Measurements from ENCODE around the gene GPC5.

Gene GPC5

GRCh38 chr13:92775658-92776057 lies 1377.2 kb downstream of the GPC5 start:
- DNase-seq (ENCODE audit: low read depth), result no peak

- DNase-seq (ENCODE audit: low read depth), result no peak
Measured at GRCh38 chr13:92781965-92782690, 1383.7 kb downstream of the GPC5 start.

DNA sequence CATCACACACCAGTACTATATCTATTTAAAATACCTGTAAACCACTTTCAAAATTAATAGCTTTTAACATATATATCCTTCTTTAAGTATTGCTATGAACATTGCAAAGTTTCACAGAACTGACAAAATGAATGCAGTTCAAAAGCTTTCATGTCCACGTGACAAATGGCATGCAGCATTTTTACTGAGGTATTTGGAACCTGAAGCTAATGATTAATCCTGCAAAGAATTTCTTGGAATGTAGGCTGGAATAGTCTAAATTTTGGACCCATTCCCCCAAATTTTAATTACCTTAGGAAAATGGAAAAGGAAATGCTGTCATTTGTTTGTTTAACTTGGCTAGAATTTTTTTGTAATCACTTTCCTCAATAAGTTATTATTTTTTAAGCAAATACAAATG lies 1404.4 kb downstream of the GPC5 start:
- peak; percentile 31 for DNase-seq (ENCODE audit: low read depth)

GRCh38 chr13:92804346-92804745 lies 1405.9 kb downstream of the GPC5 start:
- DNase-seq (ENCODE audit: low read depth), result peak; percentile 56

DNA sequence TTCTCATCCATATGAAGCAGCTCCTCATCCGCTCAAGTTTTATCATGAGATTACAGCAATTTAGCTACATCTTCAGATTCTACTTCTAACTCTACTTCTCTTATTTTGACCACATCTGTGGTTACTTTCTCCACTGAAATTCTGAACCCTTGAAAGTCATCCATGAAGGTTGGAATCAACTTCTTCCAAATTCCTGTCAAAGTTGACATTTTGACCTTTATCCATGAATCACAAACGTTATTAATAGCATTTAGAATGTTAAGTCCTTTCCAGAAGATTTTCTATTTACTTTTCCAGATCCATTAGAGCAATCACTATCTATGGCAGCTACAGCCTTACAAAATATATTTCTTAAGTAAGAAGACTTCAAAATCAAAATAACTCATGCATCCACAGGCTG lies 1406.5 kb downstream of the GPC5 start:
- DNase-seq (ENCODE audit: low read depth), result peak; percentile 31

DNA sequence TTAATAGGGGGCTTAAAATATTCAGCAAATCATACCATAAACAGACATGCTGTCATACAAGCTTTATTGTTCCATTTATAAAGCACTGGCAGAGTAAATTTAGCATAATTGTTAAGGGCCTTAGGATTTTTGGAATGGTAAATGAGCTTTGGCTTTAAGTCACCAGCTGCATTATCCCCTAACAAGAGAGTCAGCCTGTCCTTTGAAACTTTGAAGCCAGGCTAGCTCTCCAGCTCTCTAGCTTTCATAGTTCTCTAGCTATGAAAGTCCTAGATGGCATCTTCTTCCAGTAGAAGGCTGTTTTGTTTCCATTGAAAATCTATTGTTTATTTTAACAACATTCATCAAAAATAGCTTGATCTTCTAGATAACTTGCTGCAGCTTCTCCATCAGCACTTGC lies 1407.3 kb downstream of the GPC5 start:
- no peak for DNase-seq (ENCODE audit: low read depth)

DNA sequence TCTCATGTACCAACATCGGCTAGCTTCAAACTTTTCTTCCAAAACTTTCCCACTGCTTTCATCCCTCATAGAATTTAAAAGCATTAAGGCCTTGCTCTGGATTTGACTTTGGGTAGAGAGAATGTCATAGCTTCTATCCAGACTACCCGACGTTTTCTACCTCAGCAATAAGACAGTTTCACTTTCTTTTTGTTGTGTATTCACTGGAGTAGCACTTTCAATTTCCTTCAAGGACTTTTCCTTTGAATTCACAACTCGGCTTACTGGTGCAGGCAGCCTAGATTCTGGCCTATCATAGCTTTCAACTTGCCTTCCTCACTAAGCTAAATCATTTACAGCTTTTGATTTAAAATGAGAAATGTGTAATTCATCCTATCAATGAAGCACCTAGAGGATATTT lies 1407.8 kb downstream of the GPC5 start:
- DNase-seq (ENCODE audit: low read depth), result no peak

DNA sequence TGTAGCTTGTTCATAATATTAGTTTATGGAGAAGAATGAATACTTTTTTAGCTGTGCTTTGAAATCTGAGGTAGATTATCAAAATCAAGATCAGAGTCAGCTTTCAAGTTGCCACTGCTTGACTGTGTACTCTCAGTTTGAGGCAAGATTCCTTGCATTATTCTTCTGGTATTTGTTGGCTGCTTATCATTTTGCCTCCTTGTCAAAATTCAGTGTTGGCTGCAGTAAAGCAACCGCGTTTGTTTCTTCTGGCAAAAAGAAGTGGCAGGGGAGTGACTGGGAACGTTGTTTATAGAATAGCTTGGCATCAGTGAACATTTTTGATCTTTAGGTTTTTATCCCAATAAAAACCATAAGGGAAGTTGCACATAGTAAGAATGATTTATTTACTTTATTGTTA lies 1408.9 kb downstream of the GPC5 start:
- DNase-seq (ENCODE audit: low read depth), result peak; percentile 14

DNA sequence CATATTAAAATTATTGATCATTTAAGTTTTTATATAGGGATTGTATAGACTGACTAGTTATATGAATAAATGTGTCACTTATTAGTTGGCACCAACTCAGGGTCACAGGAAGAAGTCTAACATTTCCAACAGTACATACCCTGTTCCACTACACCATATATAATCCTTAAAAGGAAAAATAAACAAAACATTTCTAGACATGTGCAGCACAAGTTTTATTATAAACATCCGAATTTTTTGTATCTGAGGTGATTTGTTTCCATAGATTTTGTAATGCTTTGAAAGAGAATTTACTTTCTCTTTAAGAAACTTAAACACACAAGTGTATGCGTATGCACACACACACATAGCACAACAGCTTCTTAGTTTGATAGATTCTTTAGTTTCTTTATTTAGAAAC lies 1409.5 kb downstream of the GPC5 start:
- DNase-seq (ENCODE audit: low read depth), result no peak

- DNase-seq (ENCODE audit: low read depth), result no peak
Measured at GRCh38 chr13:92821324-92821723, 1422.9 kb downstream of the GPC5 start.

DNA sequence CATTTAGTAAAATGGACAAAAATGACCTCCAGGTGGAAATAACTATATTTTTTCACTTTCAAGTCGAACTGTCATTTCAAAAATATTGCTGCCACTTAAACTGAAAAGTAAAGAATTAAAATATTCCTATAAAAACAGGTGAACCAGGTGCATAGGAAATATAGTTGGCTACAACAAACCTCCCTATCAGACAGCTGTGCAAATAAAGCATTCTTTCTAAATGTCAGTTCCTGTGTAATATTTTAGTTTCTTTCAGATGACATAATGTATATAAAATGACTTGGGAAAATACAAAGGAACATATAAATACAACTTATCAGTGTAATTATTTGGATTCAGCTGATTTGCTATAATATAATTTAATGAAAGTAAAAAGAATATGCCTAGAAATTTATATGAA lies 1424.6 kb downstream of the GPC5 start:
- no peak for DNase-seq (ENCODE audit: low read depth)

DNA sequence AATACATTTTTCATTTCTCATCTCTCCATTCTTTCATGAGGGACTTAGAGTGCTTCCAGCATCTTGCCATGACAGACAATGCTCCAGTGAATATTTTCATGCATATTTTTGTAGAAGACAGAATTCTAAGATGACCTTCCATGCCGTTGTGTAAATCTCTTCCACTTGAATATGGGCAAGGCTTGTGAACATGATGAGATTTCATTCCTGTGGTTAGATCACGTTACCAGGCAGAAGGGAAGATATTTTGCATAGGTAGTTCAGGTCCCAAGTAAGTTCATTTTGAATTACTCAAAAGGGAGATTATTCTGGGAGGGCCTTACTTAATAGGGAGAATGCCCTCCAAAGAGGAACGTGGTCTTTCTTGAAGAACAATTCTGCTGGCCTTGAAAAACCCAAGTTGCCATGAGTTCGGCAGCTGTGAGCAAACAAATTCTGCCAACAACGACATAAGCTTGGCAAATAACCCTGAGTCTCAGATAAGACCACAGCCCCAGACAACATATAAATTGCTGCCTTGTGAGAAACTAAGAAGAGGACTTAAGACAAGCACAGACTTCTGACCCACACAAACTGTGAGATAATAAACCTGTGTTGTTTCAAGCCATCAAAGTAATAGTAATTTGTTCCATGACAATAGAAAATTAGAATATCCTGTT lies 1427.6 kb downstream of the GPC5 start:
- DNase-seq (ENCODE audit: low read depth), result no peak

DNA sequence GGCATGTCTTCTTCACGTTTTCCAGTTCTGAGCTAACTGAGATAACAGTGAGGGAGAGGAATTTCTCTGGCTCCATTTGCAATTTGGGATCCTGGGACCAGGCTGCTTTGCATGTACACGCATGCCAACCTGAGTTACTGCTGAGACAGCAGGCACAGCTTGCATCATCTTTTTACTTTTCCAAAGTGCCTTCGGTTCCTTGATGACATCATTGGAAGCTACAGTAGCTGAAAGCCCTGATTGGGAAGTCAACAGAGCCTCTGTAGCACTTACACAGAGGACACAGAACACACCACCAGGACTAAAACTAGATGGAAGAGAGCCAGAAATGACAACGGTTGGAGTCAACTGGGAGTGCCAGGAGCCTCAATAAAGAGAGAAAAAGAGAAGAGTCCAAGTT lies 1429.1 kb downstream of the GPC5 start:
- no peak for DNase-seq (ENCODE audit: low read depth)

DNA sequence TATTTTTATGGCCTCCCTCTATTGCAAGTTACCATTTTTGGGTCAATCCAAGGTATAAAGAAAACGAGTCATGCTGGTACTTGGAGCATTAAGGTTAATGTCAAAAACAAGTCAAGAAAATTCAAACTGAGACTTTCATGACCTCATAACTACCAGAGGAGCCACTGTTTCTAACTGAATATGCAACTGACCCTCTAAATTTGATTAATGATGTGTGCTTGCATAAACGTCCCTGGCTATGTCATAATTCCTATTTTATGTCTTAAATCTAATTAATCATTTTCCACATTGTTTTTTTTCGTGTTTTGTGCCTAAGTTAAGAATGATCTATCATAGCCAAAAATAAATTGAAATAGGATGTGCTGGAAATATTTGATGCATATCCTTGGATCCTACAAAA lies 1431.5 kb downstream of the GPC5 start:
- DNase-seq (ENCODE audit: low read depth), result no peak

DNA sequence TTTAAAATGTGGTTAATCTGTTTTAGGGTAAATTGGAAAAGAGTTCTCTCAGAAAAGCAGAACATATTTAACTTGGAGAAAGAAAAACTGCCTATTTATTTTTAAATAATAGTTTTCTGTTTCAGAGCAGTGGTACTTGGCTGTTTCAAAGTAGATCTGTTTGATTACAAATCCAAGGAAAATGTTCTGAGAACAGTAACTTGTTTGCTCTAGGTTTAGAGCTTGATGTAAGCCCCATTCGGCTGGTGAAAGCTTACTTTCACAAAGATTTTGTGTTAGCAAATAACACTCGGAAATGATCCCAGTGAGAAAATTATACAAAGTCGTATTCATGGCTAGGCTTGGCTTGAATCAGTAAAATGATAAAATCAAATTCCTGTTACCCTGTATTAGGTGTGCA lies 1432.4 kb downstream of the GPC5 start:
- DNase-seq (ENCODE audit: low read depth), result no peak

GRCh38 chr13:92833071-92833470 lies 1434.7 kb downstream of the GPC5 start:
- DNase-seq (ENCODE audit: low read depth), result no peak

GRCh38 chr13:92836171-92836570 lies 1437.8 kb downstream of the GPC5 start:
- no peak for DNase-seq (ENCODE audit: low read depth)

- peak; percentile 79 for DNase-seq (ENCODE audit: low read depth)
Measured at GRCh38 chr13:92838786-92839185, 1440.4 kb downstream of the GPC5 start.

- peak; percentile 75 for DNase-seq (ENCODE audit: low read depth)
Measured at GRCh38 chr13:92842145-92842544, 1443.7 kb downstream of the GPC5 start.

GRCh38 chr13:92843549-92843948 lies 1445.1 kb downstream of the GPC5 start:
- DNase-seq (ENCODE audit: low read depth), result peak; percentile 42

- DNase-seq (ENCODE audit: low read depth), result no peak
Measured at GRCh38 chr13:92849381-92849780, 1451.0 kb downstream of the GPC5 start.

GRCh38 chr13:92864584-92865284 lies 1466.3 kb downstream of the GPC5 start:
- DNase-seq (ENCODE audit: low read depth), result no peak

DNA sequence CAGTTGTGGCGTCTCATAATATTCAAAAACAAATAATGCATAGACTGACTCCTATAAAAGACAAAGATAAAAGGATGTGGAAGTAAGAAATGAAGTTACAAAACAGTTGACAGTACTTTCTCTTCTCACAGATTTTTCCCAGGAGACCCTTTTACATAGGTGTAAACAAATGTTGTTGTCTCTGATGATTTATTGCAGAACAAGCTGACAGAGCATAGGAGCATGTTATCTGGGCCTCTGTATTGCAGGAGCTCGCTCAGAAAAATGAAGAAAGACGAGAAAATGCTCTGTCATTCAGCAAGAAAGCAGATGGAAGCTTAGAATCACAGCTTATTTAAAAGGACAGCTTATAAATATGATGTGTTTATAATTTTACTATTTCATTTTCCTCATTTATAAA lies 1474.6 kb downstream of the GPC5 start:
- no peak for DNase-seq (ENCODE audit: low read depth)

Data from EH (cell line).